ENCODE results near the gene PPP2R5E.

- TF ChIP-seq CTCF (IDR thresholded peaks at IDR 0.05): no peak
- no peak for TF ChIP-seq EP300 (IDR thresholded peaks at IDR 0.05)
Observed at GRCh38 chr14:63443361-63443760, 99.8 kb downstream of the PPP2R5E start.
